ENCODE measurements around the gene ZNF57.

GRCh38 chr19:2887391-2887914 is 13.3 kb upstream of the ZNF57 start:
- TF ChIP-seq, protein P1, sequence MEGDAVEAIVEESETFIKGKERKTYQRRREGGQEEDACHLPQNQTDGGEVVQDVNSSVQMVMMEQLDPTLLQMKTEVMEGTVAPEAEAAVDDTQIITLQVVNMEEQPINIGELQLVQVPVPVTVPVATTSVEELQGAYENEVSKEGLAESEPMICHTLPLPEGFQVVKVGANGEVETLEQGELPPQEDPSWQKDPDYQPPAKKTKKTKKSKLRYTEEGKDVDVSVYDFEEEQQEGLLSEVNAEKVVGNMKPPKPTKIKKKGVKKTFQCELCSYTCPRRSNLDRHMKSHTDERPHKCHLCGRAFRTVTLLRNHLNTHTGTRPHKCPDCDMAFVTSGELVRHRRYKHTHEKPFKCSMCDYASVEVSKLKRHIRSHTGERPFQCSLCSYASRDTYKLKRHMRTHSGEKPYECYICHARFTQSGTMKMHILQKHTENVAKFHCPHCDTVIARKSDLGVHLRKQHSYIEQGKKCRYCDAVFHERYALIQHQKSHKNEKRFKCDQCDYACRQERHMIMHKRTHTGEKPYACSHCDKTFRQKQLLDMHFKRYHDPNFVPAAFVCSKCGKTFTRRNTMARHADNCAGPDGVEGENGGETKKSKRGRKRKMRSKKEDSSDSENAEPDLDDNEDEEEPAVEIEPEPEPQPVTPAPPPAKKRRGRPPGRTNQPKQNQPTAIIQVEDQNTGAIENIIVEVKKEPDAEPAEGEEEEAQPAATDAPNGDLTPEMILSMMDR (conservative IDR thresholded peaks at IDR 0.05; ENCODE audit: low read length), result peak; percentile 84
- TF ChIP-seq EZH2phosphoT487 (IDR thresholded peaks at IDR 0.05; ENCODE audit: borderline replicate concordance, low read depth, low read length), result no peak
